ENCODE measurements around the gene GULP1.

GULP1 gene

GRCh38 chr2:188326669-188327301 lies 35.1 kb downstream of the GULP1 start:
- no peak for DNase-seq

GRCh38 chr2:188327518-188328213 lies 36.0 kb downstream of the GULP1 start:
- DNase-seq, result no peak

GRCh38 chr2:188328419-188328818 lies 36.7 kb downstream of the GULP1 start:
- no peak for DNase-seq

- DNase-seq, result no peak
These were observed 38.8 kb downstream of the GULP1 start for GRCh38 chr2:188330316-188331053.

GRCh38 chr2:188332619-188333018 lies 40.9 kb downstream of the GULP1 start:
- DNase-seq, result no peak

- no peak for DNase-seq
These were observed 42.3 kb downstream of the GULP1 start for GRCh38 chr2:188333751-188334524.

GRCh38 chr2:188338463-188338862 lies 46.8 kb downstream of the GULP1 start:
- no peak for DNase-seq

GRCh38 chr2:188340257-188340656 lies 48.6 kb downstream of the GULP1 start:
- no peak for DNase-seq

GRCh38 chr2:188345020-188345419 lies 53.3 kb downstream of the GULP1 start:
- DNase-seq, result no peak

GRCh38 chr2:188345426-188345825 lies 53.8 kb downstream of the GULP1 start:
- DNase-seq, result no peak

- no peak for DNase-seq
These were observed 54.3 kb downstream of the GULP1 start for GRCh38 chr2:188345831-188346458.

- DNase-seq, result no peak
These were observed 57.3 kb downstream of the GULP1 start for GRCh38 chr2:188349019-188349418.

GRCh38 chr2:188353282-188353681 lies 61.6 kb downstream of the GULP1 start:
- no peak for DNase-seq

GRCh38 chr2:188360485-188361263 lies 69.0 kb downstream of the GULP1 start:
- DNase-seq, result no peak

GRCh38 chr2:188364033-188364630 lies 72.5 kb downstream of the GULP1 start:
- no peak for DNase-seq

GRCh38 chr2:188365058-188365641 lies 73.5 kb downstream of the GULP1 start:
- no peak for DNase-seq

- no peak for DNase-seq
These were observed 75.5 kb downstream of the GULP1 start for GRCh38 chr2:188367164-188367563.

GRCh38 chr2:188369365-188369764 lies 77.7 kb downstream of the GULP1 start:
- DNase-seq, result peak; percentile 5

- no peak for DNase-seq
These were observed 86.8 kb downstream of the GULP1 start for GRCh38 chr2:188378371-188378950.

GRCh38 chr2:188379748-188380147 lies 88.1 kb downstream of the GULP1 start:
- DNase-seq, result no peak

GRCh38 chr2:188380280-188380679 lies 88.6 kb downstream of the GULP1 start:
- DNase-seq, result no peak
